Osteoblast (primary cell): ENCODE data around the gene MLKL. TPM values are rescaled to one million over a fixed set of nuclear protein-coding genes. Genes with fewer than 3 reads are reported as not detected.

ENCODE experiments used
- DNase-seq: peaks from one replicate; pipeline ENCODE4 v3.0.0; 2011; ENCODE audit warnings: low spot score, mixed read lengths; ENCODE audit not compliant: insufficient read length; ENCODE audit errors: missing footprints
- H2AFZ ChIP-seq: 2 replicates; pipeline ENCODE4 v1.6.0; 2011; ENCODE audit warnings: mild to moderate bottlenecking, low read length
- H3K27ac ChIP-seq: 2 replicates; pipeline ENCODE4 v1.5.1; 2011; ENCODE audit warnings: mild to moderate bottlenecking, low read depth, low read length, moderate library complexity
- H3K27me3 ChIP-seq: 2 replicates; pipeline ENCODE4 v1.6.0; 2012; ENCODE audit warnings: mild to moderate bottlenecking, control low read depth, inconsistent platforms, low read length, moderate library complexity; ENCODE audit not compliant: insufficient read depth
- H3K36me3 ChIP-seq: 2 replicates; pipeline ENCODE4 v1.5.1; 2011; ENCODE audit warnings: mild to moderate bottlenecking, low read length, control low read depth, moderate library complexity; ENCODE audit not compliant: insufficient read depth
- H3K4me1 ChIP-seq: 2 replicates; pipeline ENCODE4 v1.5.1; 2011; ENCODE audit warnings: mild to moderate bottlenecking, low read length, control low read depth, moderate library complexity; ENCODE audit not compliant: insufficient read depth
- H3K4me2 ChIP-seq: 2 replicates; pipeline ENCODE4 v1.6.0; 2011; ENCODE audit warnings: mild to moderate bottlenecking, low read length; ENCODE audit not compliant: insufficient read depth
- H3K4me3 ChIP-seq: fragments of 200-600 bp; sonication (generic); 3 replicates; pipeline ENCODE4 v1.5.1; 2012; ENCODE audit warnings: mild to moderate bottlenecking, low read length, inconsistent platforms; ENCODE audit not compliant: insufficient read depth
- H3K79me2 ChIP-seq: 2 replicates; pipeline ENCODE4 v1.6.0; 2012; ENCODE audit warnings: mild to moderate bottlenecking, low read length, control low read depth, inconsistent platforms; ENCODE audit not compliant: insufficient read depth
- H3K9me3 ChIP-seq: 2 replicates; pipeline ENCODE4 v1.5.1; 2011; ENCODE audit warnings: low read depth, low read length, control low read depth
- H4K20me1 ChIP-seq: 2 replicates; pipeline ENCODE4 v1.6.0; 2012; ENCODE audit warnings: mild to moderate bottlenecking, low read length, control low read depth; ENCODE audit not compliant: insufficient read depth
- total RNA-seq: library from RNA; depleted of rRNA; stranded (reverse); fragments of >200 nt; gene quantifications from 2 replicates; pipeline ENCODE4 v1.2.3, GENCODE V29; 2012
- TF ChIP-seq, protein P1 (sequence below): IDR thresholded peaks from 2 replicates; pipeline ENCODE4 v1.5.1; 2011; ENCODE audit warnings: mild to moderate bottlenecking, low read depth, low read length, moderate library complexity; ENCODE audit errors: extremely low read depth

MLKL gene
- total RNA-seq, 1 donor: 5.1 TPM

DNA sequence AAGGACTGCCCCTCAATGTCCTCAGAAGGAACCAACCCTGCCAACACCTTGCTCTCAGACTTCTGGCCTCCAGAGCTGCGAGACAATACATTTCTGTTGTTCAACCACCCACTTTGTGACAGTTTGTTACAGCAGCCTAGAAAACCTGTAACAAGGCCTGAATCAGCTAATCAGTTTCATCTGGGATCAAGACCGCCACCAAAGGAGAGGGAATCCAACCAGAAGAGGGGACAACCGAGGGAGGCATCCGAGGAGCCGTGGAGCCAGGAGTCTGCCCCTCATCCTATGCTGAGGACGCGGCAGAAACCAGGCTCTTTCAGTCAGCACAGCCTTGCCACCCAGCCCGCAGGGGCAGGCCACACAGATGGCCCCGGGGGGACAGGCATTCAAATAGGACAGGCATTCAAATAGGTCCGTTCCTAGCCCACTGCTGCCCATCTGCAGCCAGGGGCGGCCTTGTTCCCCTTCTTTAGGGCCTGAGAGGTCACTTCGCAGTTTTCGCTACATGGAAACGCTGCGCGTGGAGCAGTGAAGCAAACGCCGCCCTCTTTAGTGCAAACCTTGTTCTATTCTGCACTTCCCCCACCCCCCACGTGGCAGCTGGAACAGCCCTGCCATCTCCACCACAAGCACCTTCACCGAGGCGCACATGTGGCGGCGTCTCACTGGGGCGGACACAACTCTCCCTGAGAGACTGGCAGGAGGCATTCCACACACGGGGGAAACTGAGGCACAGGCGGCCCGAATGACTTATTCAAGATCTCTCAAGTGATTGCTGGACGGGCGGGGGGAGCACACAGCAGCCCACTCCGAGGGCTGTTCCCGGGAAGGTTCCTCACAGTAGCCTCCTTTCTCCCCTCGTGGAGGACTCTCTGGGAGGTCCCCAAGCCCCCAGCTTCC is 47.3 kb upstream of the MLKL start:
- Histone ChIP-seq H3K4me3 (no peak overlapping the region), H3K27me3 (peaks cover 6% of the 10 kb centered on the region), H3K36me3 (no peaks in the 10 kb centered on the region), H2AFZ (no peak overlapping the region), H3K4me2 (no peak overlapping the region), H3K9me3 (no peaks in the 10 kb centered on the region), H3K79me2 (no peaks in the 10 kb centered on the region), H3K27ac (no peak overlapping the region), H3K4me1 (peaks cover 21% of the 10 kb centered on the region), H4K20me1 (no peaks in the 10 kb centered on the region)
- TF ChIP-seq, protein P1, sequence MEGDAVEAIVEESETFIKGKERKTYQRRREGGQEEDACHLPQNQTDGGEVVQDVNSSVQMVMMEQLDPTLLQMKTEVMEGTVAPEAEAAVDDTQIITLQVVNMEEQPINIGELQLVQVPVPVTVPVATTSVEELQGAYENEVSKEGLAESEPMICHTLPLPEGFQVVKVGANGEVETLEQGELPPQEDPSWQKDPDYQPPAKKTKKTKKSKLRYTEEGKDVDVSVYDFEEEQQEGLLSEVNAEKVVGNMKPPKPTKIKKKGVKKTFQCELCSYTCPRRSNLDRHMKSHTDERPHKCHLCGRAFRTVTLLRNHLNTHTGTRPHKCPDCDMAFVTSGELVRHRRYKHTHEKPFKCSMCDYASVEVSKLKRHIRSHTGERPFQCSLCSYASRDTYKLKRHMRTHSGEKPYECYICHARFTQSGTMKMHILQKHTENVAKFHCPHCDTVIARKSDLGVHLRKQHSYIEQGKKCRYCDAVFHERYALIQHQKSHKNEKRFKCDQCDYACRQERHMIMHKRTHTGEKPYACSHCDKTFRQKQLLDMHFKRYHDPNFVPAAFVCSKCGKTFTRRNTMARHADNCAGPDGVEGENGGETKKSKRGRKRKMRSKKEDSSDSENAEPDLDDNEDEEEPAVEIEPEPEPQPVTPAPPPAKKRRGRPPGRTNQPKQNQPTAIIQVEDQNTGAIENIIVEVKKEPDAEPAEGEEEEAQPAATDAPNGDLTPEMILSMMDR: no peak
- DNase-seq: no peak

DNA sequence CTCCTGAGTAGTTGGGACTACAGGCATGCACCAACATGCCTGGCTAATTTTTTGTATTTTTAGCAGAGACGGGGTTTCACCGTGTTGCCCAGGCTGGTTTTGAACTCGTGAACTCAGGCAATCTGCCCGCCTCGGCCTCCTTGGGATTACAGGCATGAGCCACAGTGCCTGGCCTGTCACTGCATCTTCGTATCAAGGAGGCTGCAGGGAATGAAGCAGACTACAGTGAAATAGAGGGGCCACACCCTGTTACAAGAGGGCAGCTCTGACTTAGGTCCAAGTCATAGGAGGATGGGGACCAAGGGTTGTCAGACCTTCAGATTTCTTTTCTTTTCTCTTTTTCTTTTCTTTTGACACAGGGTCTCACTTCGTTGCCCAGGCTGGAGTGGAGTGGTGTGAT is 45.3 kb upstream of the MLKL start:
- TF ChIP-seq, protein P1: no peak
- Histone ChIP-seq H3K27ac (no peak overlapping the region), H3K4me1 (peaks cover 33% of the 10 kb centered on the region), H3K79me2 (no peaks in the 10 kb centered on the region), H3K9me3 (no peaks in the 10 kb centered on the region), H4K20me1 (no peaks in the 10 kb centered on the region), H3K4me3 (no peak overlapping the region), H3K36me3 (no peaks in the 10 kb centered on the region), H3K27me3 (peaks cover 6% of the 10 kb centered on the region), H2AFZ (no peak overlapping the region), H3K4me2 (no peak overlapping the region)
- DNase-seq: no peak

DNA sequence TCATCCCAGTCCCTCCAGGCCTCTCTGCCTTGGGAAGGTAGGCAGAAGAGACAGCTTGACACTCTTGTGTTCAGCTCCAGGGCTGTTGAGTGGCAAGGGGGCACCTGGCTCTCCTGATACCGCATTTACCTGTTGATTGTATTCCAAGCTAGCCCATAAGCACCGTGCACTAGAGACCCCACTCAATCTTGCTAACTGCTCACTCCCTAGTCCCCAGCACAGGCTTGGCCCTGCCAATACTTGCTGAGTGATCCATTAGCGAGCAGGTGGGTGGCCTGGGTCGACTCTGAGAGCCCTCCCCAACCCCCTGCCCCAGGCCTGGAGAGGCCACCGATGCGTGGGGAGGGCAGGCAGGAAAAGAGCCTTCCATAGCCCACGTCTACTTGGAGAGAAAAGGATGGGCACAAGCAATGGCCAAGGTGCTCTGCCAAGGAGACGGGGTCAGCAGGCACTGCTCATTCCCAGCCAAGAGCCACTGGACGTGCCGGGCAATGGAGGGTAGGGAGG is 44.5 kb upstream of the MLKL start:
- Histone ChIP-seq H2AFZ (no peak overlapping the region), H3K27me3 (peaks cover 6% of the 10 kb centered on the region), H3K79me2 (no peaks in the 10 kb centered on the region), H3K4me3 (no peak overlapping the region), H3K27ac (no peak overlapping the region), H3K36me3 (no peaks in the 10 kb centered on the region), H3K4me1 (peaks cover 36% of the 10 kb centered on the region), H3K9me3 (no peaks in the 10 kb centered on the region), H4K20me1 (no peaks in the 10 kb centered on the region), H3K4me2 (no peak overlapping the region)
- TF ChIP-seq, protein P1: no peak
- DNase-seq: no peak

DNA sequence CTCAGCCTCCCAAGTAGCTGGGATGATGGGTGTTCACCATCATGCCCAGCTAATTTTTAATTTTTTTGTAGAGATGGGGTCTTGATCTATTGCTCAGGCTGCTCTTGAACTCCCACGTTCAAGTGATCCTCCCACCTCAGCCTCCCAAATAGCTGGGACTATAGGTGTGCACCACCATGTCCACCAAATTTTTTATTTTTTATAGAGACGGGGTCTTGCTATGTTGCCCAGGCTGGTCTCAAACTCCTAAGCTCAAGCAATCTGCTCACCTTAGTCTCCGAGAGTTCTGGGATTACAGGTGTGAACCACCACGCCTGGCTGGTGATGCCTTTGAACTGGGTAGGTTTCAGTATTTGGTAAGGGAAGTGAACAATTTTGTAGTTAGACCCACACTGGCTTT is 43.9 kb upstream of the MLKL start:
- peaks cover 31% of the 10 kb centered on the region for H3K4me1 ChIP-seq
- no peak overlapping the region for H3K27ac ChIP-seq
- DNase-seq: no peak
- H3K4me2 ChIP-seq: no peak overlapping the region
- no peaks in the 10 kb centered on the region for H3K36me3 ChIP-seq
- no peaks in the 10 kb centered on the region for H4K20me1 ChIP-seq
- TF ChIP-seq, protein P1: no peak
- peaks cover 6% of the 10 kb centered on the region for H3K27me3 ChIP-seq
- H3K79me2 ChIP-seq: no peaks in the 10 kb centered on the region
- no peaks in the 10 kb centered on the region for H3K9me3 ChIP-seq
- H2AFZ ChIP-seq: no peak overlapping the region
- no peak overlapping the region for H3K4me3 ChIP-seq
